Mammary epithelial cell (primary cell): Measurements from ENCODE around the gene CFAP53.

Source experiments
- EZH2 ChIP-seq: IDR thresholded peaks from 2 replicates; pipeline ENCODE4 v1.6.1; 2012; ENCODE audit warnings: low read length, inconsistent platforms, borderline replicate concordance
- TF ChIP-seq, protein P1 (sequence below), 2 donors: IDR thresholded peaks in 1 of 2; conservative IDR thresholded peaks in 1 of 2; 2 replicates each; pipeline ENCODE4 v1.5.1; 2011 to 2012; ENCODE audit warnings: inconsistent platforms in 2 of 2, low read length in 2 of 2, mild to moderate bottlenecking in 2 of 2, control low read depth in 1 of 2, low read depth in 1 of 2; ENCODE audit not compliant: insufficient read depth in 1 of 2; ENCODE audit errors: extremely low read depth in 1 of 2

GRCh38 chr18:50313031-50313607, 46.8 kb upstream of the CFAP53 start:
- TF ChIP-seq, protein P1, sequence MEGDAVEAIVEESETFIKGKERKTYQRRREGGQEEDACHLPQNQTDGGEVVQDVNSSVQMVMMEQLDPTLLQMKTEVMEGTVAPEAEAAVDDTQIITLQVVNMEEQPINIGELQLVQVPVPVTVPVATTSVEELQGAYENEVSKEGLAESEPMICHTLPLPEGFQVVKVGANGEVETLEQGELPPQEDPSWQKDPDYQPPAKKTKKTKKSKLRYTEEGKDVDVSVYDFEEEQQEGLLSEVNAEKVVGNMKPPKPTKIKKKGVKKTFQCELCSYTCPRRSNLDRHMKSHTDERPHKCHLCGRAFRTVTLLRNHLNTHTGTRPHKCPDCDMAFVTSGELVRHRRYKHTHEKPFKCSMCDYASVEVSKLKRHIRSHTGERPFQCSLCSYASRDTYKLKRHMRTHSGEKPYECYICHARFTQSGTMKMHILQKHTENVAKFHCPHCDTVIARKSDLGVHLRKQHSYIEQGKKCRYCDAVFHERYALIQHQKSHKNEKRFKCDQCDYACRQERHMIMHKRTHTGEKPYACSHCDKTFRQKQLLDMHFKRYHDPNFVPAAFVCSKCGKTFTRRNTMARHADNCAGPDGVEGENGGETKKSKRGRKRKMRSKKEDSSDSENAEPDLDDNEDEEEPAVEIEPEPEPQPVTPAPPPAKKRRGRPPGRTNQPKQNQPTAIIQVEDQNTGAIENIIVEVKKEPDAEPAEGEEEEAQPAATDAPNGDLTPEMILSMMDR (conservative IDR thresholded peaks at IDR 0.05 in 1 of 2, IDR thresholded peaks at IDR 0.05 in 1 of 2; ENCODE audit: extremely low read depth in 1 of 2, insufficient read depth in 1 of 2, low read depth in 1 of 2, low read length in 2 of 2): no peak
- no peak for TF ChIP-seq EZH2
